Measurements from ENCODE around the gene PPEF2.

Gene PPEF2

GRCh38 chr4:75876218-75876617, 26.0 kb downstream of the PPEF2 start:
- TF ChIP-seq EZH2phosphoT487 (IDR thresholded peaks at IDR 0.05; ENCODE audit: low read length) (no peak), EZH2 (optimal IDR thresholded peaks at IDR 0.05; ENCODE audit: low read depth, low read length) (no peak)
- Histone ChIP-seq H3K36me3 (replicated peaks; ENCODE audit: insufficient read depth, low read length) (no peaks in the 10 kb centered on the region), H2AFZ (ENCODE audit: low read length) (no peak overlapping the region), H3K9me3 (replicated peaks; ENCODE audit: insufficient read depth, low read length) (no peaks in the 10 kb centered on the region), H3K9ac (ENCODE audit: low read length) (no peak overlapping the region), H3K4me2 (ENCODE audit: low read depth, low read length) (no peak overlapping the region), H3K79me2 (ENCODE audit: low read length) (no peaks in the 10 kb centered on the region), H3K27me3 (replicated peaks; ENCODE audit: insufficient read depth, low read length) (no peaks in the 10 kb centered on the region), H4K20me1 (ENCODE audit: insufficient read depth, low read length) (no peaks in the 10 kb centered on the region), H3K4me3 (ENCODE audit: low read length) (no peak overlapping the region), H3K9me2 (replicated peaks; ENCODE audit: insufficient read depth, low read length) (no peaks in the 10 kb centered on the region), H3K4me1 (ENCODE audit: low read length) (no peaks in the 10 kb centered on the region), H3F3A (ENCODE audit: insufficient read depth, low read length) (no peaks in the 10 kb centered on the region), H3K27ac (ENCODE audit: low read length) (no peak overlapping the region)
- DNase-seq = no peak

DNA sequence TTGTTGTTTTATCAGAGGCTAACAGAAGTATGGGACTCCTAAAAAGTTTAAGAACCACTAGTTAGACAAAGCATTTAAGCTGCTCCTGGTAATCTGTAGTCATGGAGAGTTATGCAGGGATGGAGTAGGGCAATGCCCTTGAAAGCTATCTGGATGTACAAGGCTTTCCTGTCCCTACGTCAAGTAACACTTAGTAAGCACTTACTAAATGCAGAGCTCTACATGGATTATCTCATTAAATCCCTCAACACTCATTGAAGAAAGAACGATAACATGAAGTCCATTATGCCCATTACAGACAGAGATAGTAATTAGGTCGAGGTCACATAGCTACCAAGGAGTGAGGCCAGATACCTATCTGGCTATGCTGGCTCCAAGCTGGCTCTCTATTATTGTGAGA, 33.2 kb downstream of the PPEF2 start:
- no peaks in the 10 kb centered on the region for H3K27me3 ChIP-seq (replicated peaks; ENCODE audit: insufficient read depth, low read length)
- H3K9ac ChIP-seq (ENCODE audit: low read length) = no peak overlapping the region
- H3K4me2 ChIP-seq (ENCODE audit: low read depth, low read length) = no peak overlapping the region
- H3K4me3 ChIP-seq (ENCODE audit: low read length) = no peak overlapping the region
- H3F3A ChIP-seq (ENCODE audit: insufficient read depth, low read length) = no peaks in the 10 kb centered on the region
- no peaks in the 10 kb centered on the region for H3K36me3 ChIP-seq (replicated peaks; ENCODE audit: insufficient read depth, low read length)
- H3K27ac ChIP-seq (ENCODE audit: low read length) = no peak overlapping the region
- TF ChIP-seq EZH2phosphoT487 (IDR thresholded peaks at IDR 0.05; ENCODE audit: low read length) (no peak), CTCF (IDR thresholded peaks at IDR 0.05; ENCODE audit: low read length) (no peak), EZH2 (optimal IDR thresholded peaks at IDR 0.05; ENCODE audit: low read depth, low read length) (no peak)
- no peaks in the 10 kb centered on the region for H3K9me3 ChIP-seq (replicated peaks; ENCODE audit: insufficient read depth, low read length)
- H3K4me1 ChIP-seq (ENCODE audit: low read length) = no peaks in the 10 kb centered on the region
- H3K9me2 ChIP-seq (replicated peaks; ENCODE audit: insufficient read depth, low read length) = no peaks in the 10 kb centered on the region
- no peaks in the 10 kb centered on the region for H4K20me1 ChIP-seq (ENCODE audit: insufficient read depth, low read length)
- no peaks in the 10 kb centered on the region for H3K79me2 ChIP-seq (ENCODE audit: low read length)
- H2AFZ ChIP-seq (ENCODE audit: low read length) = no peak overlapping the region
- DNase-seq = no peak

- no peaks in the 10 kb centered on the region for H3F3A ChIP-seq (ENCODE audit: insufficient read depth, low read length)
- H3K9me3 ChIP-seq (replicated peaks; ENCODE audit: insufficient read depth, low read length) = no peaks in the 10 kb centered on the region
- no peaks in the 10 kb centered on the region for H3K36me3 ChIP-seq (replicated peaks; ENCODE audit: insufficient read depth, low read length)
- H3K4me1 ChIP-seq (ENCODE audit: low read length) = no peaks in the 10 kb centered on the region
- TF ChIP-seq EZH2 (optimal IDR thresholded peaks at IDR 0.05; ENCODE audit: low read depth, low read length) (no peak), CTCF (IDR thresholded peaks at IDR 0.05; ENCODE audit: low read length) (no peak), EZH2phosphoT487 (IDR thresholded peaks at IDR 0.05; ENCODE audit: low read length) (no peak)
- H3K9ac ChIP-seq (ENCODE audit: low read length) = no peak overlapping the region
- no peaks in the 10 kb centered on the region for H3K27me3 ChIP-seq (replicated peaks; ENCODE audit: insufficient read depth, low read length)
- no peak overlapping the region for H3K4me2 ChIP-seq (ENCODE audit: low read depth, low read length)
- no peak overlapping the region for H3K27ac ChIP-seq (ENCODE audit: low read length)
- H3K4me3 ChIP-seq (ENCODE audit: low read length) = no peak overlapping the region
- no peaks in the 10 kb centered on the region for H4K20me1 ChIP-seq (ENCODE audit: insufficient read depth, low read length)
- H3K9me2 ChIP-seq (replicated peaks; ENCODE audit: insufficient read depth, low read length) = no peaks in the 10 kb centered on the region
- H2AFZ ChIP-seq (ENCODE audit: low read length) = no peak overlapping the region
- H3K79me2 ChIP-seq (ENCODE audit: low read length) = no peaks in the 10 kb centered on the region
- no peak for DNase-seq
Measured at GRCh38 chr4:75867130-75867529, 35.1 kb downstream of the PPEF2 start.

DNA sequence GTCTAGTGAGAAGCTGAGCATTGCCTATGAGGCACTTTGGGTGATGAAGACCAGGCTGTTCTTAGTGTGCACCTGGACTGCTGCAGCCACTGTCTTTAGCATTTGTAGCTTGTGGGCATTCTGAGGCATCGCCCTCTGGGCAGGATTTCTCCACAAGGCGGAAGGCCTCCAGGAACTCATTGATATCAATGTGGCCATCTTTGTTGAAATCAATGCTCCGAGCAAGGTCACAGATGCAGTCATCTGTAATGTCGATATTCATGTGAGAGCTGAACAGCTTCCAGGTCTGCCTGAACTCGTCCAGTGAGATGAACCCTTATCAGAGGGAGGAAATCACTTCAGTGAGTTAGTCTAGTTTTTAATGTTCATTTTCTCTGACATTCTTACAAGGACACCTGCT, 41.6 kb downstream of the PPEF2 start:
- H3K9ac ChIP-seq (ENCODE audit: low read length) = no peak overlapping the region
- H3K27ac ChIP-seq (ENCODE audit: low read length) = no peak overlapping the region
- no peak for TF ChIP-seq EZH2phosphoT487 (IDR thresholded peaks at IDR 0.05; ENCODE audit: low read length)
- no peak for TF ChIP-seq CTCF (IDR thresholded peaks at IDR 0.05; ENCODE audit: low read length)
- TF ChIP-seq EZH2 (optimal IDR thresholded peaks at IDR 0.05; ENCODE audit: low read depth, low read length) = no peak
- no peaks in the 10 kb centered on the region for H3K36me3 ChIP-seq (replicated peaks; ENCODE audit: insufficient read depth, low read length)
- no peaks in the 10 kb centered on the region for H3K4me1 ChIP-seq (ENCODE audit: low read length)
- H3K9me2 ChIP-seq (replicated peaks; ENCODE audit: insufficient read depth, low read length) = no peaks in the 10 kb centered on the region
- H3K9me3 ChIP-seq (replicated peaks; ENCODE audit: insufficient read depth, low read length) = no peaks in the 10 kb centered on the region
- H3F3A ChIP-seq (ENCODE audit: insufficient read depth, low read length) = no peaks in the 10 kb centered on the region
- no peaks in the 10 kb centered on the region for H3K27me3 ChIP-seq (replicated peaks; ENCODE audit: insufficient read depth, low read length)
- no peaks in the 10 kb centered on the region for H4K20me1 ChIP-seq (ENCODE audit: insufficient read depth, low read length)
- no peaks in the 10 kb centered on the region for H3K79me2 ChIP-seq (ENCODE audit: low read length)
- no peak overlapping the region for H3K4me2 ChIP-seq (ENCODE audit: low read depth, low read length)
- no peak overlapping the region for H3K4me3 ChIP-seq (ENCODE audit: low read length)
- H2AFZ ChIP-seq (ENCODE audit: low read length) = no peak overlapping the region
- no peak for DNase-seq
